HepG2 (cell line): Measurements from ENCODE around the gene WDR70. TPM values are rescaled to one million over a fixed set of nuclear protein-coding genes. Genes with fewer than 3 reads are reported as not detected.

Experiments
- ATAC-seq: fragments of 200-7000 bp; cut with Tn5 transposase; 3 replicates; pipeline ENCODE4 v1.9.1; 2020; ENCODE audit warnings: mild to moderate bottlenecking, moderate library complexity
- BruUV-seq: library from RNA; stranded (reverse); fragments of 400-500 nt; replicated peaks from 2 replicates; lab custom pipeline; 2021; lab: Mats Ljungman, UMichigan
- CTCF ChIA-PET: fragments of 300-600 bp; formaldehyde crosslinking; extraction: SDS; loops from one replicate; lab custom pipeline; 2021; ENCODE audit warnings: low total read pairs, inconsistent platforms, low intra/inter-chr PET ratio; lab: Yijun Ruan, JAX
- POLR2A ChIA-PET: fragments of 350-600 bp; sonication (Branson Sonifier 250); formaldehyde crosslinking; loops from one replicate; lab custom pipeline; 2020; ENCODE audit warnings: antibody characterized with exemption, inconsistent platforms; lab: Yijun Ruan, JAX
- DNase-seq: peaks from one replicate; pipeline ENCODE4 v3.0.0-alpha.2; 2015; ENCODE audit warnings: low spot score
- FAIRE-seq: peaks from 3 replicates; lab custom pipeline; 2011; peaks lifted over from hg19 to GRCh38; lab: Jason Lieb, UNC
- H2AFZ ChIP-seq: one replicate; pipeline ENCODE4 v1.6.1; 2011; ENCODE audit warnings: low read length, inconsistent platforms
- H3K27ac ChIP-seq: fragments of 300-600 bp; 3 replicates; pipeline ENCODE4 v1.8.0; 2011; ENCODE audit warnings: mixed run types, mild to moderate bottlenecking, mixed read lengths, low read length, inconsistent platforms; ENCODE audit not compliant: insufficient read depth; ENCODE audit errors: extremely low read length
- H3K27me3 ChIP-seq, 2 experiments: fragments of 200-600 bp in 1 of 2; 2 replicates in 1 of 2; 3 replicates in 1 of 2; pipeline versions ENCODE4 v1.6.0 to v1.8.0; 2011; ENCODE audit warnings: low read length in 2 of 2, mild to moderate bottlenecking in 2 of 2, moderate library complexity in 2 of 2, inconsistent platforms in 1 of 2; ENCODE audit not compliant: insufficient read depth in 2 of 2, control insufficient read depth in 1 of 2
- H3K36me3 ChIP-seq, 2 experiments: fragments of 200-600 bp in 1 of 2; replicated peaks in 1 of 2; 2 replicates in 1 of 2; 3 replicates in 1 of 2; pipeline versions ENCODE4 v1.5.1 to v1.8.0; 2011; ENCODE audit warnings: low read length in 2 of 2, inconsistent platforms in 1 of 2; ENCODE audit not compliant: insufficient read depth in 2 of 2, control insufficient read depth in 1 of 2
- H3K4me1 ChIP-seq: 2 replicates; pipeline ENCODE4 v1.5.1; 2012; ENCODE audit warnings: low read length, inconsistent platforms; ENCODE audit not compliant: insufficient read depth
- H3K4me2 ChIP-seq: 2 replicates; pipeline ENCODE4 v1.6.0; 2011; ENCODE audit warnings: low read depth, low read length, inconsistent platforms
- H3K4me3 ChIP-seq, 3 experiments: fragments of 200-600 bp in 1 of 3; sonication (generic), shearing (Covaris generic) in 1 of 3; replicated peaks in 1 of 3; 2 replicates each; pipeline ENCODE4 v1.5.1; 2011 to 2016; ENCODE audit warnings: low read length in 3 of 3, inconsistent platforms in 2 of 3, low read depth in 2 of 3, mild to moderate bottlenecking in 2 of 3, control low read depth in 1 of 3, mixed read lengths in 1 of 3; ENCODE audit not compliant: insufficient read depth in 1 of 3
- H3K79me2 ChIP-seq: one replicate; pipeline ENCODE4 v1.6.1; 2011; ENCODE audit warnings: low read length, inconsistent platforms; ENCODE audit not compliant: insufficient read depth
- H3K9ac ChIP-seq: 2 replicates; pipeline ENCODE4 v1.6.0; 2011; ENCODE audit warnings: mild to moderate bottlenecking, low read depth, low read length, inconsistent platforms; ENCODE audit not compliant: insufficient read depth
- H3K9me3 ChIP-seq: 2 replicates; pipeline ENCODE4 v1.5.1; 2012; ENCODE audit warnings: mild to moderate bottlenecking, low read length
- H4K20me1 ChIP-seq: 2 replicates; pipeline ENCODE4 v1.6.0; 2011; ENCODE audit warnings: inconsistent platforms, mild to moderate bottlenecking, low read length, moderate library complexity; ENCODE audit not compliant: insufficient read depth
- BORCS8-MEF2B ChIP-seq: sonication (generic); formaldehyde crosslinking; IDR thresholded peaks from 2 replicates; pipeline ENCODE4 v1.8.0; 2022; ENCODE audit warnings: mild to moderate bottlenecking, missing genetic modification reagents
- FOXO1 ChIP-seq: sonication (generic); formaldehyde crosslinking; IDR thresholded peaks from 2 replicates; pipeline ENCODE4 v1.4.0; 2020; ENCODE audit warnings: missing genetic modification reagents
- GMEB1 ChIP-seq: sonication (generic); formaldehyde crosslinking; IDR thresholded peaks from 2 replicates; pipeline ENCODE4 v1.5.1; 2020; ENCODE audit warnings: missing genetic modification reagents, mild to moderate bottlenecking, borderline replicate concordance
- KLF15 ChIP-seq: sonication (generic); formaldehyde crosslinking; IDR thresholded peaks from 2 replicates; pipeline ENCODE4 v1.8.1; 2023; ENCODE audit warnings: borderline replicate concordance, mild to moderate bottlenecking, inconsistent platforms, missing genetic modification reagents, mixed read lengths
- MLX ChIP-seq: IDR thresholded peaks from 2 replicates; pipeline ENCODE4 v1.6.1; 2016
- MXD4 ChIP-seq: IDR thresholded peaks from 2 replicates; pipeline ENCODE4 v1.6.1; 2016; ENCODE audit warnings: mild to moderate bottlenecking, missing biosample characterization, missing genetic modification reagents
- TSC22D2 ChIP-seq: sonication (generic); formaldehyde crosslinking; IDR thresholded peaks from 2 replicates; pipeline ENCODE4 v1.5.1; 2020; ENCODE audit warnings: missing genetic modification reagents, mild to moderate bottlenecking, borderline replicate concordance
- ZNF282 ChIP-seq: fragments of 450-650 bp; IDR thresholded peaks from 2 replicates; pipeline ENCODE4 v1.6.1; 2018; ENCODE audit not compliant: partially characterized antibody
- ZNF660 ChIP-seq: sonication (generic); formaldehyde crosslinking; IDR thresholded peaks from 2 replicates; pipeline ENCODE4 v1.5.1; 2020; ENCODE audit warnings: mild to moderate bottlenecking, low read depth, missing genetic modification reagents, borderline replicate concordance
- WGBS: methylation state at CpG from one replicate; pipeline ENCODE4 v1.1.6; 2017; ENCODE audit warnings: low lambda C conversion rate; 5-methylcytosine and 5-hydroxymethylcytosine counted together
- in situ Hi-C: cut with HindIII; loops from 2 replicates; pipeline ENCODE4 v1.10.0; 2017; ENCODE audit warnings: low pct_unique_long_range_greater_than_20kb; ENCODE audit not compliant: extremely low pct_ligation_motif_present
- intact Hi-C: fragments of 100-400 bp; cut with micrococcal nuclease; formaldehyde crosslinking; loops from one replicate; pipeline ENCODE4 v1.10.0; 2022; ENCODE audit not compliant: unreplicated experiment
- polyA plus RNA-seq, 8 experiments: library from polyadenylated mRNA; depleted of rRNA in 3 of 8; stranded (reverse) in 7 of 8; unstranded in 1 of 8; fragments of >200 nt; fragmentation: Illumina TruSeq in 4 of 8; extraction: Trizol in 4 of 8; gene quantifications; 2 replicates each; pipeline versions ENCODE4 v1.2.1 to v1.2.3, GENCODE V29; 2011 to 2016; ENCODE audit warnings: low read depth in 4 of 8, missing spikeins in 1 of 8, mixed read lengths in 1 of 8; ENCODE audit not compliant: insufficient read depth in 1 of 8
- total RNA-seq, 5 experiments: library from RNA; depleted of rRNA; stranded (reverse); fragments of >200 nt; fragmentation: Illumina TruSeq; extraction: Trizol; gene quantifications; 2 replicates each; pipeline ENCODE4 v1.2.3, GENCODE V29; 2016; ENCODE audit warnings: low read depth in 1 of 5

The WDR70 gene
- total and polyA plus RNA-seq, 2 of the 13 experiments (the other 11 are each of a cell fraction or from before 2014, with no cell fraction given), result 14.6 to 30.6 TPM

- TF ChIP-seq GMEB1 (CRISPR knock-in tag) (no peak), MLX (CRISPR knock-in tag) (no peak)
These were observed 322.8 kb downstream of the WDR70 start (continued) for GRCh38 chr5:37701868-37702267.

- ATAC-seq (no peak), FAIRE-seq (no peak)
- no TSS peak for BruUV-seq
These were observed 324.7 kb downstream of the WDR70 start for GRCh38 chr5:37703841-37704241.

More at GRCh38 chr5:37703841-37704241, 324.7 kb downstream of the WDR70 start:
- no peak for DNase-seq
- POLR2A ChIA-PET, result no interaction called here
- Histone ChIP-seq H3K27me3 (no peaks in the 10 kb centered on the region), H3K36me3 (peaks cover 0 to 2% of the 10 kb centered on the region in 2 experiments; a peak in 1 of 5 replicates), H3K9me3 (no peaks in the 10 kb centered on the region), H3K4me2 (no peak overlapping the region), H2AFZ (no peak overlapping the region), H3K4me1 (no peaks in the 10 kb centered on the region), H3K27ac (no peak overlapping the region), H3K79me2 (no peaks in the 10 kb centered on the region), H4K20me1 (no peaks in the 10 kb centered on the region), H3K4me3 (no peak overlapping the region), H3K9ac (no peak overlapping the region)
- intact Hi-C loops (no loop called here), in situ Hi-C loops (no loop called here)
- TF ChIP-seq ZNF282 (no peak), BORCS8-MEF2B (no peak), MXD4 (CRISPR knock-in tag) (no peak), ZNF660 (CRISPR knock-in tag) (no peak), TSC22D2 (CRISPR knock-in tag) (no peak), FOXO1 (CRISPR knock-in tag) (no peak), KLF15 (CRISPR knock-in tag) (no peak)
- WGBS, result 96% methylated on average over 4 of the region's 4 CpGs
- CTCF ChIA-PET, result no interaction called here
